ENCODE data around the gene MCEE. TPM values are rescaled to one million over a fixed set of nuclear protein-coding genes. Genes with fewer than 3 reads are reported as not detected.

Gene MCEE
- total RNA-seq, 4 donors from 2014 or later = 9.0 to 23.3 (median 12.4) TPM

- H3K27me3 ChIP-seq = no peaks in the 10 kb centered on the region
- TF ChIP-seq EP300 (IDR thresholded peaks at IDR 0.05) (no peak), POLR2AphosphoS5 (IDR thresholded peaks at IDR 0.05) (no peak), CTCF (IDR thresholded peaks at IDR 0.05) (no peak), POLR2A (IDR thresholded peaks at IDR 0.05; ENCODE audit: low read depth) (no peak)
- H3K27ac ChIP-seq (replicated peaks in 1 of 4) = peak overlapping the region; percentile 92 to 95 (median 94)
- peaks cover 0 to 5% (median 2%) of the 10 kb centered on the region in 4 donors for H3K36me3 ChIP-seq
- WGBS = 12% methylated on average over 15 of the region's 26 CpGs
- H3K4me1 ChIP-seq = peaks cover 32 to 46% (median 39%) of the 10 kb centered on the region in 4 donors
- intact Hi-C loops (cut with DNase I) = no loop called here
- peak overlapping the region; percentile 82 to 96 (median 85) for H3K4me3 ChIP-seq
- DNase-seq (ENCODE audit: extremely low spot score) = no peak
- H3K9me3 ChIP-seq = no peaks in the 10 kb centered on the region
Observed at GRCh38 chr2:71067567-71068217, 62.3 kb downstream of the MCEE start.

- TF ChIP-seq POLR2A (IDR thresholded peaks at IDR 0.05; ENCODE audit: low read depth) (no peak), EP300 (IDR thresholded peaks at IDR 0.05) (no peak), CTCF (IDR thresholded peaks at IDR 0.05) (no peak), POLR2AphosphoS5 (IDR thresholded peaks at IDR 0.05) (no peak)
- WGBS = 85% methylated on average over 3 of the region's 3 CpGs
- Histone ChIP-seq H3K4me3 (no peak overlapping the region), H3K27ac (replicated peaks in 1 of 4) (no peak overlapping the region), H3K27me3 (peaks cover 0 to under 1% (median 0%) of the 10 kb centered on the region in 4 donors), H3K4me1 (peaks cover 32 to 38% (median 36%) of the 10 kb centered on the region in 4 donors), H3K9me3 (no peaks in the 10 kb centered on the region), H3K36me3 (no peaks in the 10 kb centered on the region)
- intact Hi-C loops (cut with DNase I) = no loop called here
- DNase-seq (ENCODE audit: extremely low spot score) = no peak
Observed at GRCh38 chr2:71066856-71067255, 63.2 kb downstream of the MCEE start.

GRCh38 chr2:71064754-71065621 is 65.0 kb downstream of the MCEE start:
- WGBS = 56% methylated on average over 7 of the region's 7 CpGs
- H3K4me3 ChIP-seq = no peak overlapping the region
- H3K27me3 ChIP-seq = peaks cover 0 to 19% (median 0%) of the 10 kb centered on the region in 4 donors
- TF ChIP-seq POLR2A (IDR thresholded peaks at IDR 0.05; ENCODE audit: low read depth) = no peak
- TF ChIP-seq EP300 (IDR thresholded peaks at IDR 0.05) = no peak
- no peak for TF ChIP-seq CTCF (IDR thresholded peaks at IDR 0.05)
- peak in 1 of 2 donors; percentile 8 for TF ChIP-seq POLR2AphosphoS5 (IDR thresholded peaks at IDR 0.05)
- H3K4me1 ChIP-seq = peaks cover 17 to 20% (median 19%) of the 10 kb centered on the region in 4 donors
- no peak for DNase-seq (ENCODE audit: extremely low spot score)
- H3K27ac ChIP-seq (replicated peaks in 1 of 4) = peak overlapping the region in 2 of 4 donors; percentile 2 to 30
- H3K36me3 ChIP-seq = no peaks in the 10 kb centered on the region
- intact Hi-C loops (cut with DNase I) = no loop called here
- H3K9me3 ChIP-seq = no peaks in the 10 kb centered on the region

- intact Hi-C loops (cut with DNase I) = no loop called here
- TF ChIP-seq EP300 (IDR thresholded peaks at IDR 0.05) (no peak), CTCF (IDR thresholded peaks at IDR 0.05) (no peak), POLR2A (IDR thresholded peaks at IDR 0.05; ENCODE audit: low read depth) (no peak), POLR2AphosphoS5 (IDR thresholded peaks at IDR 0.05) (no peak)
- Histone ChIP-seq H3K36me3 (no peaks in the 10 kb centered on the region), H3K9me3 (no peaks in the 10 kb centered on the region), H3K27ac (replicated peaks in 1 of 4) (peak overlapping the region in 3 of 4 donors; percentile 12 to 44 (median 20)), H3K4me1 (peaks cover 8 to 11% (median 10%) of the 10 kb centered on the region in 4 donors), H3K4me3 (no peak overlapping the region), H3K27me3 (peaks cover 0 to 26% (median 0%) of the 10 kb centered on the region in 4 donors)
- 45% methylated on average over 9 of the region's 9 CpGs for WGBS
- no peak for DNase-seq (ENCODE audit: extremely low spot score)
Observed at GRCh38 chr2:71064110-71064611, 65.9 kb downstream of the MCEE start.
